DOHH2 (cell line): Measurements from ENCODE around the gene GFAP.
"Not testable (repeated sequence)": the region's sequence is repeated elsewhere in the genome, so short reads cannot be mapped to it uniquely, and the experiment has no call there.

Experiments
- H3F3A ChIP-seq: fragments of 200-600 bp; sonication (generic), shearing (Covaris generic); 2 replicates; pipeline ENCODE4 v1.6.0; 2016; ENCODE audit warnings: antibody characterized with exemption, mild to moderate bottlenecking; ENCODE audit not compliant: control insufficient read depth, insufficient read depth
- H3K27ac ChIP-seq: fragments of 200-600 bp; sonication (generic); 2 replicates; pipeline ENCODE4 v1.5.1; 2014; ENCODE audit warnings: low read depth, mild to moderate bottlenecking, low read length, moderate library complexity
- H3K27me3 ChIP-seq: fragments of 200-600 bp; sonication (generic); 2 replicates; pipeline ENCODE4 v1.6.1; 2014; ENCODE audit warnings: mild to moderate bottlenecking, low read length, mixed read lengths; ENCODE audit not compliant: control insufficient read depth
- H3K36me3 ChIP-seq: fragments of 200-600 bp; sonication (generic); 2 replicates; pipeline ENCODE4 v1.6.1; 2014; ENCODE audit warnings: mild to moderate bottlenecking, low read length, moderate library complexity, mixed read lengths; ENCODE audit not compliant: control insufficient read depth
- H3K4me1 ChIP-seq: fragments of 200-600 bp; sonication (generic); 2 replicates; pipeline ENCODE4 v1.6.1; 2014; ENCODE audit warnings: mild to moderate bottlenecking, low read length, mixed read lengths; ENCODE audit not compliant: control insufficient read depth
- H3K4me2 ChIP-seq: fragments of 200-600 bp; sonication (generic); 2 replicates; pipeline ENCODE4 v1.6.0; 2014; ENCODE audit warnings: mild to moderate bottlenecking, low read length, moderate library complexity
- H3K4me3 ChIP-seq: fragments of 200-600 bp; sonication (generic); 2 replicates; pipeline ENCODE4 v1.5.1; 2014; ENCODE audit warnings: mild to moderate bottlenecking, low read length, mixed read lengths
- H3K79me2 ChIP-seq: fragments of 200-600 bp; sonication (generic); 2 replicates; pipeline ENCODE4 v1.6.1; 2014; ENCODE audit warnings: mild to moderate bottlenecking, low read length, mixed read lengths; ENCODE audit not compliant: control insufficient read depth
- H3K9me2 ChIP-seq: fragments of 200-600 bp; sonication (generic); replicated peaks from 2 replicates; pipeline ENCODE4 v1.6.1; 2014; ENCODE audit warnings: mild to moderate bottlenecking, low read length, mixed read lengths; ENCODE audit not compliant: control insufficient read depth
- H3K9me3 ChIP-seq: fragments of 200-600 bp; sonication (generic); 2 replicates; pipeline ENCODE4 v1.6.1; 2014; ENCODE audit warnings: antibody characterized with exemption, low read length, mixed read lengths; ENCODE audit not compliant: control insufficient read depth, insufficient read depth
- H4K20me1 ChIP-seq: fragments of 200-600 bp; sonication (generic); 2 replicates; pipeline ENCODE4 v1.6.0; 2014; ENCODE audit warnings: low read depth, mild to moderate bottlenecking, antibody characterized with exemption, low read length, moderate library complexity; ENCODE audit not compliant: control insufficient read depth, insufficient read depth
- EZH2phosphoT487 ChIP-seq: fragments of 200-600 bp; sonication (generic); IDR thresholded peaks from 2 replicates; pipeline ENCODE4 v1.6.1; 2017; ENCODE audit warnings: borderline replicate concordance, mild to moderate bottlenecking, antibody characterized with exemption, low read length, moderate library complexity, mixed read lengths
- TF ChIP-seq, protein P1 (sequence below): fragments of 200-600 bp; sonication (generic); IDR thresholded peaks from one replicate; pipeline ENCODE4 v1.5.1; 2014; ENCODE audit warnings: antibody characterized with exemption, mild to moderate bottlenecking, low read depth, low read length; ENCODE audit not compliant: poor library complexity, severe bottlenecking

Gene GFAP

DNA sequence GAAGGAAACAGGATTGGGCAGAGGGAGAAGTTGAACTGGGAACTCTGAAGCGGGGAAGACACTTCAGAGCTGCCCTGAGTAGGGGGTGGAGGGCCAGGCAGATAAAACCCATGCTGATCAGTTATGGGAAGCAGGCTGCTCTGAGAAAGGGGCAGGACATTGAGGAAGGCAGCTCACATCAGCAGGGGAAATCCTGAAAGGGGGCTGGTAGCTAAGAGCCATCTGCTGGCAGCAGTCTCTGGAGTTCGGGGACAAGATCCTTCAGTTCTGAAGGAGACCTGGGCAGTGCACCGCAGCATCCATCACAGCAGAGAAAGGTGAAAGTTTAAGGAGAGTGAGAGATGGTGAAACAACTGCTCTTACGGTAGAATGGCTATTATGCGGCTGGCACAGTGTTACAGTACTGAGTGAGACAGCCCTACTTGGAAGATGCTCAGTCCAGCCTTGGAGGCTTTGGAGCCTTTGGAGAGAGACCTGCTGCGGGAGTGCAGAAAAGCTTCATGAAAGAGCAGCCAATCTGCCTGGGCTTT lies 37.7 kb upstream of the GFAP start:
- Histone ChIP-seq H3K36me3 (no peaks in the 10 kb centered on the region), H3K9me2 (no peaks in the 10 kb centered on the region), H3K4me2 (no peak overlapping the region), H3F3A (peaks cover 2% of the 10 kb centered on the region), H3K4me3 (no peak overlapping the region), H4K20me1 (no peaks in the 10 kb centered on the region), H3K27me3 (peaks cover 20% of the 10 kb centered on the region), H3K4me1 (peaks cover 6% of the 10 kb centered on the region), H3K9me3 (no peaks in the 10 kb centered on the region), H3K79me2 (no peaks in the 10 kb centered on the region), H3K27ac (no peak overlapping the region)
- TF ChIP-seq EZH2phosphoT487 = no peak
- TF ChIP-seq, protein P1, sequence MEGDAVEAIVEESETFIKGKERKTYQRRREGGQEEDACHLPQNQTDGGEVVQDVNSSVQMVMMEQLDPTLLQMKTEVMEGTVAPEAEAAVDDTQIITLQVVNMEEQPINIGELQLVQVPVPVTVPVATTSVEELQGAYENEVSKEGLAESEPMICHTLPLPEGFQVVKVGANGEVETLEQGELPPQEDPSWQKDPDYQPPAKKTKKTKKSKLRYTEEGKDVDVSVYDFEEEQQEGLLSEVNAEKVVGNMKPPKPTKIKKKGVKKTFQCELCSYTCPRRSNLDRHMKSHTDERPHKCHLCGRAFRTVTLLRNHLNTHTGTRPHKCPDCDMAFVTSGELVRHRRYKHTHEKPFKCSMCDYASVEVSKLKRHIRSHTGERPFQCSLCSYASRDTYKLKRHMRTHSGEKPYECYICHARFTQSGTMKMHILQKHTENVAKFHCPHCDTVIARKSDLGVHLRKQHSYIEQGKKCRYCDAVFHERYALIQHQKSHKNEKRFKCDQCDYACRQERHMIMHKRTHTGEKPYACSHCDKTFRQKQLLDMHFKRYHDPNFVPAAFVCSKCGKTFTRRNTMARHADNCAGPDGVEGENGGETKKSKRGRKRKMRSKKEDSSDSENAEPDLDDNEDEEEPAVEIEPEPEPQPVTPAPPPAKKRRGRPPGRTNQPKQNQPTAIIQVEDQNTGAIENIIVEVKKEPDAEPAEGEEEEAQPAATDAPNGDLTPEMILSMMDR = no peak

- H3K36me3 ChIP-seq = peaks cover 34% of the 10 kb centered on the region
- no peaks in the 10 kb centered on the region for H4K20me1 ChIP-seq
- peak overlapping the region; percentile 80 for H3K4me3 ChIP-seq
- peaks cover 25% of the 10 kb centered on the region for H3K4me1 ChIP-seq
- peak overlapping the region; percentile 77 for H3K4me2 ChIP-seq
- no peaks in the 10 kb centered on the region for H3K9me3 ChIP-seq
- no peaks in the 10 kb centered on the region for H3K27me3 ChIP-seq
- peaks cover 4% of the 10 kb centered on the region for H3F3A ChIP-seq
- peak overlapping the region; percentile 44; the same call in 1 of the 2 replicates for H3K27ac ChIP-seq
- TF ChIP-seq, protein P1 = no peak
- TF ChIP-seq EZH2phosphoT487 = no peak
- no peaks in the 10 kb centered on the region for H3K9me2 ChIP-seq
- peaks cover 41% of the 10 kb centered on the region for H3K79me2 ChIP-seq
Observed at GRCh38 chr17:44948315-44948795, 33.1 kb upstream of the GFAP start.

GRCh38 chr17:44947461-44948314 lies 32.4 kb upstream of the GFAP start, which contains the start of gene KIF18B:
KIF18B (minus strand) TSS chr17:44947773; CDS start chr17:44936344, 11,429 bp downstream.
- no peaks in the 10 kb centered on the region for H4K20me1 ChIP-seq
- no peaks in the 10 kb centered on the region for H3K9me2 ChIP-seq
- H3K9me3 ChIP-seq = no peaks in the 10 kb centered on the region
- peak within 1 kb of the TSS; percentile 77 for H3K4me2 ChIP-seq
- TF ChIP-seq, protein P1 = peak; percentile 51
- no peak for TF ChIP-seq EZH2phosphoT487
- peaks cover 37% of the 10 kb centered on the region for H3K36me3 ChIP-seq
- H3K79me2 ChIP-seq = peaks cover 48% of the 10 kb centered on the region
- H3K4me1 ChIP-seq = peaks cover 25% of the 10 kb centered on the region
- H3F3A ChIP-seq = peaks cover 4% of the 10 kb centered on the region
- peak within 1 kb of the TSS; percentile 80 for H3K4me3 ChIP-seq
- H3K27ac ChIP-seq = peak within 1 kb of the TSS; percentile 66
- H3K27me3 ChIP-seq = no peaks in the 10 kb centered on the region

- H3K9me2 ChIP-seq, H3F3A ChIP-seq, H3K27ac ChIP-seq, H3K27me3 ChIP-seq, H3K9me3 ChIP-seq, H4K20me1 ChIP-seq: not testable (repeated sequence)
- H3K4me1 ChIP-seq = peaks cover 29% of the 10 kb centered on the region
- H3K4me3 ChIP-seq = peak overlapping the region; percentile 80
- peak overlapping the region; percentile 56 for H3K4me2 ChIP-seq
- peaks cover 56% of the 10 kb centered on the region for H3K36me3 ChIP-seq
- peaks cover 68% of the 10 kb centered on the region for H3K79me2 ChIP-seq
Observed at GRCh38 chr17:44945652-44946051, 30.4 kb upstream of the GFAP start.
